ENCODE measurements around the gene OSBPL7.

DNA sequence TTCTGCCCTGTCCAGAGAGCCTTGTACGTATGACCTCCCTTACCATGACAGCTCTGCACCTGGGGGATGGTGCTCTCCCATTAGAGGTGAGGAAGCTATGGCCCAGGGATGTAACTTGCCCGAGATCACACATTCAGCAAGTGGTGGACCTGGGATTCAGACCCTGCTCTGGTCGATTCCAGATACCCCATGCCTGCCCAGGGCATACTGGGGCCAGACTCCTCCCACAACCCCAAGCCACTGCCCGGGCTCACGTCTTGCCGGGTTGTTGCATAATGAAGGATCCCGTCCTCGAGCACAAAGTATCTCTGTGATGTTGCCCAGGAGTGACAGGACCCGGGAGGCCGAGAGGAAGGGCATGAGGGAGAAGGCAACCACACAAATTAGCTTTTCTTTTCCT is 2.1 kb downstream of the OSBPL7 start:
- TF ChIP-seq, protein P1, sequence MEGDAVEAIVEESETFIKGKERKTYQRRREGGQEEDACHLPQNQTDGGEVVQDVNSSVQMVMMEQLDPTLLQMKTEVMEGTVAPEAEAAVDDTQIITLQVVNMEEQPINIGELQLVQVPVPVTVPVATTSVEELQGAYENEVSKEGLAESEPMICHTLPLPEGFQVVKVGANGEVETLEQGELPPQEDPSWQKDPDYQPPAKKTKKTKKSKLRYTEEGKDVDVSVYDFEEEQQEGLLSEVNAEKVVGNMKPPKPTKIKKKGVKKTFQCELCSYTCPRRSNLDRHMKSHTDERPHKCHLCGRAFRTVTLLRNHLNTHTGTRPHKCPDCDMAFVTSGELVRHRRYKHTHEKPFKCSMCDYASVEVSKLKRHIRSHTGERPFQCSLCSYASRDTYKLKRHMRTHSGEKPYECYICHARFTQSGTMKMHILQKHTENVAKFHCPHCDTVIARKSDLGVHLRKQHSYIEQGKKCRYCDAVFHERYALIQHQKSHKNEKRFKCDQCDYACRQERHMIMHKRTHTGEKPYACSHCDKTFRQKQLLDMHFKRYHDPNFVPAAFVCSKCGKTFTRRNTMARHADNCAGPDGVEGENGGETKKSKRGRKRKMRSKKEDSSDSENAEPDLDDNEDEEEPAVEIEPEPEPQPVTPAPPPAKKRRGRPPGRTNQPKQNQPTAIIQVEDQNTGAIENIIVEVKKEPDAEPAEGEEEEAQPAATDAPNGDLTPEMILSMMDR (IDR thresholded peaks at IDR 0.05 in 4 of 5, conservative IDR thresholded peaks at IDR 0.05 in 1 of 5), result no peak
- no peak for TF ChIP-seq POLR2A (IDR thresholded peaks at IDR 0.05)
